Transverse colon (tissue), 4 donors: ENCODE measurements around the gene AQP7. TPM values are rescaled to one million over a fixed set of nuclear protein-coding genes. Genes with fewer than 3 reads are reported as not detected.

Source experiments
- DNase-seq: peaks from one replicate; pipeline ENCODE4 v3.0.0-alpha.2; 2019
- H3K27ac ChIP-seq, 4 donors: fragments of 200-600 bp; sonication (generic); 2 replicates each; pipeline ENCODE4 v1.5.1; 2016 to 2018; ENCODE audit warnings: inconsistent platforms in 4 of 4
- H3K27me3 ChIP-seq: fragments of 200-600 bp; sonication (generic); 2 replicates; pipeline ENCODE4 v1.5.1; 2017; ENCODE audit warnings: inconsistent platforms
- H3K36me3 ChIP-seq, 4 donors: fragments of 200-600 bp; sonication (generic); 2 replicates each; pipeline ENCODE4 v1.5.1; 2017 to 2019; ENCODE audit warnings: inconsistent platforms in 4 of 4
- H3K4me1 ChIP-seq, 4 donors: fragments of 200-600 bp; sonication (generic); 2 replicates each; pipeline ENCODE4 v1.5.1; 2017 to 2020; ENCODE audit warnings: inconsistent platforms in 4 of 4
- H3K4me3 ChIP-seq, 4 donors: fragments of 200-600 bp; sonication (generic); 1 replicate in 1 of 4; 2 replicates in 3 of 4; pipeline versions ENCODE4 v1.5.1 to v1.6.1; 2017 to 2019; ENCODE audit warnings: inconsistent platforms in 4 of 4
- H3K9me3 ChIP-seq, 2 donors: fragments of 200-600 bp; sonication (generic); 2 replicates each; pipeline ENCODE4 v1.5.1; 2017 to 2019; ENCODE audit warnings: inconsistent platforms in 2 of 2
- EP300 ChIP-seq: sonication (generic); formaldehyde crosslinking; IDR thresholded peaks from one replicate; pipeline ENCODE4 v1.6.1; 2017; ENCODE audit warnings: antibody characterized with exemption, low read depth
- POLR2A ChIP-seq: fragments of 450-650 bp; IDR thresholded peaks from one replicate; pipeline ENCODE4 v1.6.1; 2016; ENCODE audit warnings: antibody characterized with exemption, mild to moderate bottlenecking, moderate library complexity
- POLR2AphosphoS5 ChIP-seq, 3 donors: sonication (generic); formaldehyde crosslinking; IDR thresholded peaks; one replicate each; pipeline ENCODE4 v1.6.1; 2016; ENCODE audit warnings: antibody characterized with exemption in 3 of 3
- WGBS, 2 donors: methylation state at CpG; one replicate each; pipeline ENCODE4 v1.1.5; 2018; ENCODE audit warnings: low coverage in 1 of 2; 5-methylcytosine and 5-hydroxymethylcytosine counted together
- in situ Hi-C, 4 donors: fragments of 200-750 bp; cut with MboI; loops; one replicate each; pipeline versions ENCODE4 v1.15.0 to v1.15.1; 2017; ENCODE audit warnings: low sequenced_read_pairs in 3 of 4, low pct_ligation_motif_present in 1 of 4, low pct_unique_long_range_greater_than_20kb in 1 of 4
- intact Hi-C: fragments of 100-400 bp; cut with DNase I; formaldehyde crosslinking; loops from one replicate; pipeline ENCODE4 v1.15.1; 2023; ENCODE audit warnings: low total_unique reads
- total RNA-seq, 4 donors: library from RNA; depleted of rRNA; stranded (reverse); fragments of >200 nt; gene quantifications; one replicate each; pipeline ENCODE4 v1.1.0, GENCODE V29; 2016
- TF ChIP-seq, protein P1 (sequence below), 5 experiments: fragments of 200-600 bp in 3 of 5; fragments of 450-650 bp in 2 of 5; sonication (generic) in 3 of 5; IDR thresholded peaks; 1 replicate in 2 of 5; 2 replicates in 3 of 5; pipeline ENCODE4 v1.5.1; 2016 to 2017; ENCODE audit warnings: antibody characterized with exemption in 5 of 5, inconsistent platforms in 3 of 5, mild to moderate bottlenecking in 2 of 5, moderate library complexity in 1 of 5

AQP7 gene
- total RNA-seq, 4 donors from 2014 or later, result 11.9 to 207 (median 27.7) TPM

DNA sequence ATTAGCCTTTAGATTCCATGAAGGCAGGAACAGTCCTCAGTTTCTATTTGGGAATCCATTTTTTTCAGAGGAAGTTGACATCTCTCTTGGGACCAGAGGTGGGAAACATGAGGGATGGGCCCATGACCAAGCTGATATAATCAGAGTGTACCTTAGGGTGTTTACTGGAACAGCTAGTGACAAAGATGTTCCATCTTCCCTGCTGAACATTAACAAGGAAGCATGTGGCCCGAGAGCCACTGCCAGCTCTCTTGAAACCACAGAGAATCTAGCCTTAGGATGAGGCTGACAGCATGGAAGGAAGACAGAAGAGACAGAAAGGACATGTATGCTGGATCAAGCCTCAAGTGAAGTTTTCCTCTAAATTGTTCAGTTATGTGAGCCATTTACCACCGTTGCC, 29.1 kb upstream of the AQP7 start:
- Histone ChIP-seq H3K36me3 (no peaks in the 10 kb centered on the region), H3K9me3 (no peaks in the 10 kb centered on the region), H3K4me1 (no peaks in the 10 kb centered on the region), H3K27ac (no peak overlapping the region), H3K4me3 (no peak overlapping the region), H3K27me3 (no peaks in the 10 kb centered on the region)
- in situ Hi-C loops (no loop called here), intact Hi-C loops (no loop called here)
- DNase-seq, result no peak
- no peak for TF ChIP-seq POLR2AphosphoS5 (IDR thresholded peaks at IDR 0.05)
- no peak for TF ChIP-seq EP300
- TF ChIP-seq, protein P1, sequence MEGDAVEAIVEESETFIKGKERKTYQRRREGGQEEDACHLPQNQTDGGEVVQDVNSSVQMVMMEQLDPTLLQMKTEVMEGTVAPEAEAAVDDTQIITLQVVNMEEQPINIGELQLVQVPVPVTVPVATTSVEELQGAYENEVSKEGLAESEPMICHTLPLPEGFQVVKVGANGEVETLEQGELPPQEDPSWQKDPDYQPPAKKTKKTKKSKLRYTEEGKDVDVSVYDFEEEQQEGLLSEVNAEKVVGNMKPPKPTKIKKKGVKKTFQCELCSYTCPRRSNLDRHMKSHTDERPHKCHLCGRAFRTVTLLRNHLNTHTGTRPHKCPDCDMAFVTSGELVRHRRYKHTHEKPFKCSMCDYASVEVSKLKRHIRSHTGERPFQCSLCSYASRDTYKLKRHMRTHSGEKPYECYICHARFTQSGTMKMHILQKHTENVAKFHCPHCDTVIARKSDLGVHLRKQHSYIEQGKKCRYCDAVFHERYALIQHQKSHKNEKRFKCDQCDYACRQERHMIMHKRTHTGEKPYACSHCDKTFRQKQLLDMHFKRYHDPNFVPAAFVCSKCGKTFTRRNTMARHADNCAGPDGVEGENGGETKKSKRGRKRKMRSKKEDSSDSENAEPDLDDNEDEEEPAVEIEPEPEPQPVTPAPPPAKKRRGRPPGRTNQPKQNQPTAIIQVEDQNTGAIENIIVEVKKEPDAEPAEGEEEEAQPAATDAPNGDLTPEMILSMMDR (IDR thresholded peaks at IDR 0.05), result no peak
- TF ChIP-seq POLR2A, result no peak
- WGBS, 2 donors, result 78 to 80% methylated on average over 1 to 2 of the region's 2 CpGs

- DNase-seq, result no peak
- intact Hi-C loops, result no loop called here
- in situ Hi-C loops, result no loop called here
- H3K4me1 ChIP-seq, result no peaks in the 10 kb centered on the region
- no peaks in the 10 kb centered on the region for H3K27me3 ChIP-seq
- 54% methylated on average over 1 of the region's 1 CpG; no CpG with 5 or more reads in 1 of the 2 donors for WGBS, 2 donors
- TF ChIP-seq, protein P1 (IDR thresholded peaks at IDR 0.05), result no peak
- TF ChIP-seq EP300 (no peak), POLR2A (no peak), POLR2AphosphoS5 (IDR thresholded peaks at IDR 0.05) (no peak)
- H3K9me3 ChIP-seq, result no peaks in the 10 kb centered on the region
- no peak overlapping the region for H3K4me3 ChIP-seq
- no peaks in the 10 kb centered on the region for H3K36me3 ChIP-seq
- H3K27ac ChIP-seq, result no peak overlapping the region
These were observed 28.6 kb upstream of the AQP7 start for GRCh38 chr9:33430942-33431341.

- TF ChIP-seq POLR2A (no peak), EP300 (no peak), POLR2AphosphoS5 (IDR thresholded peaks at IDR 0.05) (no peak)
- TF ChIP-seq, protein P1 (IDR thresholded peaks at IDR 0.05), result no peak
- no peaks in the 10 kb centered on the region for H3K36me3 ChIP-seq
- 85 to 86% methylated on average over 2 to 3 of the region's 3 CpGs for WGBS, 2 donors
- intact Hi-C loops (no loop called here), in situ Hi-C loops (no loop called here)
- no peaks in the 10 kb centered on the region for H3K9me3 ChIP-seq
- no peak for DNase-seq
- no peaks in the 10 kb centered on the region for H3K4me1 ChIP-seq
- H3K27ac ChIP-seq, result no peak overlapping the region
- H3K27me3 ChIP-seq, result no peaks in the 10 kb centered on the region
- no peak overlapping the region for H3K4me3 ChIP-seq
These were observed 27.1 kb upstream of the AQP7 start for GRCh38 chr9:33429256-33429985.

DNA sequence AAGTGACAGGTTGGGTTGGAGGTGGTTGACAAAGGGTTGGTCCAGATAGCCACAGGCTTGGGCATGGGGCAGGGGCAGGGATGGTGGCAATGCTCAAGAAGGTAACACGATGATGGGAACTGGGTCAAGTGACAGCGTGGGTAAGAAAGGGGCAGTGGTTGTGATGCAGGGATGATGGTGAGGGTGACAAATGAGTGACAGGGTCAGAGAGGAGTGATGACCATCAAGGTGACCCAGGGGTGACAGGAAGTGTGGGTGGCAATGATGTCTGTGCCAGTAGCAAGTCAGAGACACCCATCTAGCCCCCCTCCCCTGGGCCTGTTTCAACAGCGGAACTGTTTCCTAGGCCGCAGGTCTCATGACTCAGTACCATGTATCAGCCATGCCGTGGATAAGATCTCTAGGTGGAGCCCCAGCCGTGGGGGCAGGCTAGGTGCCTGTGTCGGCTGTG, 24.5 kb upstream of the AQP7 start:
- Histone ChIP-seq H3K4me1 (no peaks in the 10 kb centered on the region), H3K9me3 (no peaks in the 10 kb centered on the region), H3K27me3 (no peaks in the 10 kb centered on the region), H3K27ac (no peak overlapping the region), H3K4me3 (no peak overlapping the region), H3K36me3 (no peaks in the 10 kb centered on the region)
- no peak for DNase-seq
- in situ Hi-C loops, result no loop called here
- TF ChIP-seq EP300, result no peak
- no peak for TF ChIP-seq POLR2AphosphoS5 (IDR thresholded peaks at IDR 0.05)
- TF ChIP-seq POLR2A, result no peak
- TF ChIP-seq, protein P1 (IDR thresholded peaks at IDR 0.05), result no peak
- WGBS, 2 donors, result 82 to 86% methylated on average over 2 to 7 of the region's 7 CpGs
- intact Hi-C loops, result no loop called here
